GM12878 (cell line): ENCODE measurements around the gene ZFP64.

Experiments used
- NBN ChIP-seq: fragments of 450-650 bp; IDR thresholded peaks from 2 replicates; pipeline ENCODE4 v1.6.1; 2016
- SPI1 ChIP-seq: IDR thresholded peaks from 2 replicates; pipeline ENCODE4 v1.6.1; 2011; ENCODE audit warnings: low read depth, mild to moderate bottlenecking, low read length, moderate library complexity, borderline replicate concordance; ENCODE audit not compliant: insufficient read depth
- ZNF217 ChIP-seq: fragments of 450-650 bp; IDR thresholded peaks from 2 replicates; pipeline ENCODE4 v1.6.1; 2017; ENCODE audit warnings: antibody characterized with exemption, mild to moderate bottlenecking
- TF ChIP-seq, protein P1 (sequence below): IDR thresholded peaks from 2 replicates; pipeline ENCODE4 v1.6.1; 2012; ENCODE audit warnings: mild to moderate bottlenecking, low read depth, low read length
- TF ChIP-seq, protein P2 (sequence below), 3 experiments: IDR thresholded peaks in 2 of 3; conservative IDR thresholded peaks in 1 of 3; 2 replicates each; pipeline ENCODE4 v1.5.1; 2011; ENCODE audit warnings: low read depth in 3 of 3, low read length in 3 of 3, mild to moderate bottlenecking in 3 of 3, control low read depth in 2 of 3, moderate library complexity in 2 of 3, inconsistent platforms in 1 of 3, mixed read lengths in 1 of 3; ENCODE audit not compliant: control insufficient read depth in 2 of 3, insufficient read depth in 1 of 3; ENCODE audit errors: extremely low read depth in 1 of 3

GRCh38 chr20:52118016-52118623 is 73.5 kb downstream of the ZFP64 start:
- TF ChIP-seq NBN (no peak), SPI1 (no peak), ZNF217 (no peak)
- TF ChIP-seq, protein P1, sequence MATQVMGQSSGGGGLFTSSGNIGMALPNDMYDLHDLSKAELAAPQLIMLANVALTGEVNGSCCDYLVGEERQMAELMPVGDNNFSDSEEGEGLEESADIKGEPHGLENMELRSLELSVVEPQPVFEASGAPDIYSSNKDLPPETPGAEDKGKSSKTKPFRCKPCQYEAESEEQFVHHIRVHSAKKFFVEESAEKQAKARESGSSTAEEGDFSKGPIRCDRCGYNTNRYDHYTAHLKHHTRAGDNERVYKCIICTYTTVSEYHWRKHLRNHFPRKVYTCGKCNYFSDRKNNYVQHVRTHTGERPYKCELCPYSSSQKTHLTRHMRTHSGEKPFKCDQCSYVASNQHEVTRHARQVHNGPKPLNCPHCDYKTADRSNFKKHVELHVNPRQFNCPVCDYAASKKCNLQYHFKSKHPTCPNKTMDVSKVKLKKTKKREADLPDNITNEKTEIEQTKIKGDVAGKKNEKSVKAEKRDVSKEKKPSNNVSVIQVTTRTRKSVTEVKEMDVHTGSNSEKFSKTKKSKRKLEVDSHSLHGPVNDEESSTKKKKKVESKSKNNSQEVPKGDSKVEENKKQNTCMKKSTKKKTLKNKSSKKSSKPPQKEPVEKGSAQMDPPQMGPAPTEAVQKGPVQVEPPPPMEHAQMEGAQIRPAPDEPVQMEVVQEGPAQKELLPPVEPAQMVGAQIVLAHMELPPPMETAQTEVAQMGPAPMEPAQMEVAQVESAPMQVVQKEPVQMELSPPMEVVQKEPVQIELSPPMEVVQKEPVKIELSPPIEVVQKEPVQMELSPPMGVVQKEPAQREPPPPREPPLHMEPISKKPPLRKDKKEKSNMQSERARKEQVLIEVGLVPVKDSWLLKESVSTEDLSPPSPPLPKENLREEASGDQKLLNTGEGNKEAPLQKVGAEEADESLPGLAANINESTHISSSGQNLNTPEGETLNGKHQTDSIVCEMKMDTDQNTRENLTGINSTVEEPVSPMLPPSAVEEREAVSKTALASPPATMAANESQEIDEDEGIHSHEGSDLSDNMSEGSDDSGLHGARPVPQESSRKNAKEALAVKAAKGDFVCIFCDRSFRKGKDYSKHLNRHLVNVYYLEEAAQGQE = no peak
- TF ChIP-seq, protein P2, sequence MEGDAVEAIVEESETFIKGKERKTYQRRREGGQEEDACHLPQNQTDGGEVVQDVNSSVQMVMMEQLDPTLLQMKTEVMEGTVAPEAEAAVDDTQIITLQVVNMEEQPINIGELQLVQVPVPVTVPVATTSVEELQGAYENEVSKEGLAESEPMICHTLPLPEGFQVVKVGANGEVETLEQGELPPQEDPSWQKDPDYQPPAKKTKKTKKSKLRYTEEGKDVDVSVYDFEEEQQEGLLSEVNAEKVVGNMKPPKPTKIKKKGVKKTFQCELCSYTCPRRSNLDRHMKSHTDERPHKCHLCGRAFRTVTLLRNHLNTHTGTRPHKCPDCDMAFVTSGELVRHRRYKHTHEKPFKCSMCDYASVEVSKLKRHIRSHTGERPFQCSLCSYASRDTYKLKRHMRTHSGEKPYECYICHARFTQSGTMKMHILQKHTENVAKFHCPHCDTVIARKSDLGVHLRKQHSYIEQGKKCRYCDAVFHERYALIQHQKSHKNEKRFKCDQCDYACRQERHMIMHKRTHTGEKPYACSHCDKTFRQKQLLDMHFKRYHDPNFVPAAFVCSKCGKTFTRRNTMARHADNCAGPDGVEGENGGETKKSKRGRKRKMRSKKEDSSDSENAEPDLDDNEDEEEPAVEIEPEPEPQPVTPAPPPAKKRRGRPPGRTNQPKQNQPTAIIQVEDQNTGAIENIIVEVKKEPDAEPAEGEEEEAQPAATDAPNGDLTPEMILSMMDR (IDR thresholded peaks at IDR 0.05 in 2 of 3, conservative IDR thresholded peaks at IDR 0.05 in 1 of 3; ENCODE audit: control insufficient read depth in 2 of 3, extremely low read depth in 1 of 3, insufficient read depth in 1 of 3, low read depth in 3 of 3, low read length in 3 of 3) = no peak
